GM19023 (cell line): Measurements from ENCODE around the gene PLA2G5.
"Not testable (repeated sequence)": the region's sequence is repeated elsewhere in the genome, so short reads cannot be mapped to it uniquely, and the experiment has no call there.

ENCODE experiments used
- ATAC-seq: cut with Tn5 transposase; IDR thresholded peaks from one replicate; pipeline ENCODE4 v1.9.1; 2021; ENCODE audit warnings: mild to moderate bottlenecking, moderate library complexity; ENCODE audit not compliant: unreplicated experiment

Gene PLA2G5

DNA sequence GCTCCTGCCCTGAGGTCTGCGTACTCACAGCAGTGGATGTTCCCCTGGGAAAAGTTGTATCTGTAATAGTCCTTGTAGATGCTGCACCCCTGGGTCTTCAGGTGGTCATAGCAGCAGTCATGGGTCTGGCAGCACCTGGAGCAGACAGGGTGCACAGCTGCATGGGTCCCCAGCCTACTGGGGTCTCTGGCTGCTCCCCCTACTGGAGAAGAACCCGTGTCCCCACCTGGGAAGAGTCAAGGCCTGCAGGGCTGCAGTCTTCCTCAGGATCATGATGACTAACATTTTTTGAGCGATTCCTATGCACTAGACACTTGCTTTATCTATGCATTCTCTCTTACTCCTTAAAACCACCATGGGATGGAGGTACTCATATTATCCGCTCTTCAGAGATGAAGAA, 45.5 kb downstream of the PLA2G5 start:
- no peak for ATAC-seq

GRCh38 chr1:20115916-20116315, 45.9 kb downstream of the PLA2G5 start:
- ATAC-seq: no peak

GRCh38 chr1:20117236-20117635, 47.2 kb downstream of the PLA2G5 start:
- ATAC-seq: no peak

DNA sequence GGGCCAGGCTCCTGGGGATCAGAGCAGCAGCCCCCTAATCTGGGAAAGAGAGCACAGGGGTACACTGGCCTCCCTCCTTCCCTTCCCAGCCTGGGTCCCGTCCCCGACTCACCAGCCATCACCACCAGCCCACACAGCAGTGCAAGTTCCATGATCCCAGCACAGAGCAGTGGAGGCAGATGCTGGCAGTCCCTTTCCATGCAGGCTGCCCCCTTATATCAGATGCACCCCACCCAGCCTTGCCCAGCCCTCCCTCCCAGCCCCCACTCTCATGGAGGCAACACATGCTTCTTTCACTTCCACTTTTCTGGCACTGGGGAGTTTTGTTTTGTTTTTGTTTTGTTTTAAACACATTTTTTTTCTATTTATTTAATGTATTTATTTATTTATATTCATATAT, 49.4 kb downstream of the PLA2G5 start, which contains the start of gene PLA2G2D:
Gene PLA2G2D, minus strand, starts transcription at position 190 of the 400 bp plus-strand sequence. Its CDS starts 38 bp downstream, at position 152.
- ATAC-seq: no peak

DNA sequence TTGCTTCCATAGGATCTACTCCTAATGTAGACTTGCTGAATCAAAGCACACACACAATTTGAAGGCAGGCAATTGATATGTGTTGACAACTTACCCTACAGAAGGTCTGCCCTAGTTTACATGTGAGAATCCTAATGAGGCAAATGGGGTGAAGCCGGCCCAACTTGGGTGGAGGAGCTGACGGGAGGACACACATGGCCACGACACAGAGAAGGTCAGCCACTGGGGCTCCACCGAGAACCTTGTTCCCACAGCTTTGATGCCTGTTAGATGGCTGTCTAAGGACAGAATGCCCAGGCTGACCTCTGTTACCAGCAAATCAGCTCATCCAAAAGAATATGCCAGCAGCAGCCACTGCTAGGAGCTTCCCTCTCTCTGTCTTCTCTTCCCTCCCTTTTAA, 50.8 kb downstream of the PLA2G5 start:
- no peak for ATAC-seq

- ATAC-seq: no peak
Observed at GRCh38 chr1:20123722-20124455, 53.9 kb downstream of the PLA2G5 start.

DNA sequence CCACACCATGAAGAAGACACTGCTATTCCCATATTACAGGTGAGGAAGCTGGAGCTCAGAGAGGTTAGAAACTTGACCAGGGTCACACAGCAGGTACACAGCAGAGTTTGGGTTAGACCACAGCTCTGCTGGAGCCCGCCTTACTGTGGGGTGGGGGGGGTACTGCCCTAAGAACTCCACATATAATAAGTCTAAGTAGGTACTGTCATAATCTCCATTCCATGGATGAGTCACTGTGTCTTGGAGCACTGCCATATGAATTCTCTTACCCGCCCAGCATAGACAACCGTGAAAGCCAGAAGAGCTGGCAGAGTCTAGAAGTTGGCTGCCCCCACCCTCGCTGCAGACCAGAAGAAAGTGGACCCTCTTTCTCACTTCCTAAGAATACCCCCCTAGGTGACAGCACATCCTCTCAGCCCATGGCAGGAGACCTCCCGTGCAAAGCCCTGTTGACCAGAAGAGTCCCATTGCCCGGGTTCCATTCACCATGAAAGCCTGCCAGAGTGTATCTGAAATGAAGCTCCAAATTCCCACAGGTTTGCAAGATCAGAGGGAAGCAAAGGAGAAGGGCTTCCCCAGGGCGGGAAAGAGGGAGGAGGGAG, 54.6 kb downstream of the PLA2G5 start:
- ATAC-seq: no peak

DNA sequence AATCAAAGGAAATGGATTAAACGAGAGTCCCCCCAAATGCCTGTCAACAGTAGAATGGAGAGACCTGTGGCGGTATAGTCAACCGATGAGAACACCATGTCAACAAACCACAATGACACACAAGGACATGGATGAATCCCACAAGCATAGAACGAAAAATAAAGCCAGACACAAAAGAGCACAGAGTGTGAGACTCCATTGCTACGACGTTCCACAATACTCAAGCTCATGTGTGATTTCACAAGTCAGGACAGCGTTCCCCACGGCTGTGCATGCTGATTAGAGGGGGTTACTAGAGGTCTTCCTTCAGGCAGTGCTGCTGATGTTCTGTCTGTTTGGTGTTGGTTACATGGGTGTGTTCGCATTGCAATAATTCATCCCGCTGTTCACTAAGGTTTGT, 55.1 kb downstream of the PLA2G5 start:
- no peak for ATAC-seq

DNA sequence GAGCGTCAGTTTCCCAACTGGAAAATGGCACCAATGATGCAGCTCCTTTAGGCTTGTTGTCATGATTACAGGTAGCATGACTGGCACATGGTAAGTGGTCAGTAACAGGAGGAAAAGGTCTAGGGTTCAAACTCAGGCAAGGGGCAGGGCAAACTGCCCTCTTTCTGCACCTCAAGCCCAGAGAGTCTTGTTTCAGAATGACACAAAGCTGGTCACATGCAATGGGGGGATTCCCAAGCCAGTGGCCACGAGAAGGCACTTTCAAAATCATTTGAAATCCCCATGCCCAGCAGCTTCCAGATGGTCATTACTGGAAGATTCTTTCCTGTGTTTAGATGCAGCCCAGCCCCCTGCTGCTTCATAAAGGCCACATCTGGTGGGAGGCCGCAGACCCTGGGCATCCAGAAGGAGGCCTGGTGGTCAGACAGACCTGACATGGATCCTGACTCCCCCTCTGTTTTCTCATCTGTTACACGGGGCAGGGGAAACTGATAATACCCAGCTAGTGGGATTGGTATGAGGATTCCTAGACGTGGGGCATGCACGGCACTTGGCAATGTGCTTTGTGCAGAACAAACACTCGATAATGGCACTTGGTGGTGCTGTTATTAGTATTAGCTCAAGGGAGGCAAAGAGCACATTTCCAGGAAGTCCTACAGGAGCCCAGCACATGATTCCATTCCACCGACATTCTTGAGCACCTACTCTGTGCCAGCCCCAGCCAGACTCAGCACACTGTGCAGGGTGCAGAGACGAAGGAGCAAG, 56.2 kb downstream of the PLA2G5 start:
- no peak for ATAC-seq

- no peak for ATAC-seq
Observed at GRCh38 chr1:20126806-20127440, 56.9 kb downstream of the PLA2G5 start.

DNA sequence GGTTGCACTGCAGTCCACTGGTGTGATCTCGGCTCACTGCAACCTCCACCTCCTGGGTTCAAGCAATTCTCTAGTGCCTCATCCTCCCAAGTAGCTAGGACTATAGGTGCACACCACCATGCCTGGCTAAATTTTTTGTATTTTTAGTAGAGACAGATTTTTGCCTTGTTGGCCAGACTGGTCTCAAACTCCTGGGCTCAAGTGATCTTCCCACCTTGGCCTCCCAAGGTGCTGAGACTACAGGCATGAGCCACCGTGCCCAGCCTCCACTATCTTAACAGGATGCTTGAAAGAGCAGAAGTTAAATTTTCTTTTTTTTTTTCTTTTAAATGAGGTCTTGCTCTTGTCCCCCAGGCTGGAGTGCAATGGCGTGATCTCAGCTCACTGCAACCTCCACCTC, 60.5 kb downstream of the PLA2G5 start:
- ATAC-seq: not testable (repeated sequence)

DNA sequence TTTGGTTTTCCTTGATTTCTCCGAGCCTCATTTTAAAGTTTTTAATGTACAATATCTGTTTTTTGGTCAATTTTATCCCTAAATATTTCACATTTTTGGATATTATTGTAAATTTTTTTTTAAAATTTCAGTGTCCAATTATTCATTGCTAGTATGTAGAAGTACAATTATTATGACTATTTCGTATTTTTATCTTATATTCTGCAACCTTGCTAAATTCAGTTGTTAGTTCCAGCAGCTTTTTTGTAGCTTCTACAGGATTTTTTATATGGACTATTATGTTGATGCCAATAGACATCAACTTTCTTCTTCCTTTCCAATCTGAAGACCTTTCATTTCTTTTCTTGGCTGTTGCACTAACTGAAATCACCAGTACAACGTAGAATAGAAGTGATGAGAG, 65.0 kb downstream of the PLA2G5 start:
- no peak for ATAC-seq

- ATAC-seq: no peak
Observed at GRCh38 chr1:20136249-20136648, 66.3 kb downstream of the PLA2G5 start.

DNA sequence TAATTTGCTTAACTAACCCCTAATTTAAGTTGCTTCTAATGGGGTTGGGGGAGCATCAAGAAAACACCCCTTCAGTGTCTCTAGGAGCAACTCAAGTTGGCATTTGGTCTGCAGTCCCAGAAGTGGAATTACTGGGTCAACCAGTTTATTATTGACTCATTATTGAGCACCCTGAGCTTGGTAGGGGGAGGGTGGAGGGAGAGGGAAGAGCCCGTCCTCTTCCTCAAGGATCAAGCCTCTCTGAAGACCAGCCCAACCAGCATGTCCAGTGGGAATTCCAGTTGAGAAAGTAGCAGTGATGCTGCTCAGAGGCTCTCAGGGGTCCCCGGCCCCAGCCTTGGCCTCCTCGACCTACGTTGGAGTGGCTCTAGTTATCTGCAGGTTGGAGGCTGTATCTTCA, 67.1 kb downstream of the PLA2G5 start:
- ATAC-seq: no peak

- no peak for ATAC-seq
Observed at GRCh38 chr1:20137604-20138003, 67.6 kb downstream of the PLA2G5 start.

GRCh38 chr1:20138346-20138745, 68.4 kb downstream of the PLA2G5 start:
- ATAC-seq: no peak

- no peak for ATAC-seq
Observed at GRCh38 chr1:20138961-20139550, 69.1 kb downstream of the PLA2G5 start, which contains the start of gene PLA2G2F. Gene PLA2G2F (plus strand): TSS chr1:20139323. CDS start chr1:20139428, 105 bp downstream.

- ATAC-seq: no peak
Observed at GRCh38 chr1:20139776-20140612, 70.0 kb downstream of the PLA2G5 start.

DNA sequence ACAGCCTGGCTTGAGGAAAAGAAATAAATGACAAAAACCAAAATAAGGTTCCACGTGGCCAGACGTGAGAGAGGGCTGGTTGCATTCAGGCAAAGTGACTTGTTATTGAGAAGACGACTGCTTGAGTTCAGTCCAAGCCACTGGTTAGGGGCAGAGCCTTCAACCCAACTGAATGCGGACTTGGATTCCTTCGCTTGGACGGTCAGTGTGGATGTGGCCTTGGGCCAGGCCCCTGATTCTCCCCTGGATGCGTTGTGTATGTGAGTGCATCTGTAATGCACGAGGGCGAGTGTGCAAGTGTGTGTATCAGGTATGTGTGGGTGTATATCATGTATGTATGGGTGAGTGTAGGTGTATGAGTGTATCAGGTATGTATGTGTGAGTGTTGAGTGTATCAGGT, 71.0 kb downstream of the PLA2G5 start:
- no peak for ATAC-seq

GRCh38 chr1:20141466-20141865, 71.5 kb downstream of the PLA2G5 start:
- no peak for ATAC-seq
